DMS79 treated with DMSO at 0.1 percent for 48 hours (cell line): ENCODE measurements around the gene VWA5B2.
A peak's percentile ranks its signal among the peaks of the same experiment; 100 is the strongest.

Experiments used
- DNase-seq: peaks from one replicate; lab custom pipeline; 2025; lab: John Stamatoyannopoulos, UW

VWA5B2 gene

GRCh38 chr3:184223946-184224345, 5.4 kb upstream of the VWA5B2 start:
- DNase-seq, result no peak

GRCh38 chr3:184227481-184227935, 1.9 kb upstream of the VWA5B2 start:
- DNase-seq, result no peak

- DNase-seq, result peak; percentile 14
Observed at GRCh38 chr3:184228376-184229137, 828 bp upstream of the VWA5B2 start.

GRCh38 chr3:184230081-184230602, 757 bp downstream of the VWA5B2 start:
- no peak for DNase-seq

- DNase-seq, result peak; percentile 52
Observed at GRCh38 chr3:184230603-184231528, 1.5 kb downstream of the VWA5B2 start.

GRCh38 chr3:184231671-184232070, 2.3 kb downstream of the VWA5B2 start:
- DNase-seq, result peak; percentile 27

GRCh38 chr3:184233127-184233843, 3.9 kb downstream of the VWA5B2 start:
- no peak for DNase-seq

- DNase-seq, result peak; percentile 22
Observed at GRCh38 chr3:184234224-184234623, 4.8 kb downstream of the VWA5B2 start.

- DNase-seq, result no peak
Observed at GRCh38 chr3:184234671-184235380, 5.4 kb downstream of the VWA5B2 start.

- no peak for DNase-seq
Observed at GRCh38 chr3:184235381-184236032, 6.1 kb downstream of the VWA5B2 start.

GRCh38 chr3:184236033-184236410, 6.6 kb downstream of the VWA5B2 start:
- DNase-seq, result no peak

GRCh38 chr3:184236636-184237035, 7.3 kb downstream of the VWA5B2 start:
- no peak for DNase-seq

- DNase-seq, result no peak
Observed at GRCh38 chr3:184237211-184237610, 7.8 kb downstream of the VWA5B2 start.

GRCh38 chr3:184237807-184238206, 8.4 kb downstream of the VWA5B2 start:
- DNase-seq, result no peak

- DNase-seq, result no peak
Observed at GRCh38 chr3:184238246-184238818, 8.9 kb downstream of the VWA5B2 start.

GRCh38 chr3:184239221-184239620, 9.8 kb downstream of the VWA5B2 start:
- no peak for DNase-seq

- no peak for DNase-seq
Observed at GRCh38 chr3:184239708-184240107, 10.3 kb downstream of the VWA5B2 start.

- DNase-seq, result no peak
Observed at GRCh38 chr3:184240384-184241140, 11.2 kb downstream of the VWA5B2 start.

- no peak for DNase-seq
Observed at GRCh38 chr3:184241141-184241446, 11.7 kb downstream of the VWA5B2 start.
